Body of pancreas (tissue), 4 donors: ENCODE data around the gene PPARGC1A. TPM values are rescaled to one million over a fixed set of nuclear protein-coding genes. Genes with fewer than 3 reads are reported as not detected.

Source experiments
- ATAC-seq: fragments of 150-250 bp; one replicate; pipeline ENCODE4 v1.9.1; 2016
- DNase-seq, 4 donors: peaks; one replicate each; pipeline ENCODE4 v3.0.0-alpha.2; 2019
- H3K27ac ChIP-seq, 4 donors: fragments of 200-600 bp; sonication (generic); 1 replicate in 3 of 4; 2 replicates in 1 of 4; pipeline versions ENCODE4 v1.5.1 to v1.6.1; 2016 to 2019; ENCODE audit warnings: mild to moderate bottlenecking in 1 of 4, mixed read lengths in 1 of 4, moderate library complexity in 1 of 4
- H3K27me3 ChIP-seq, 2 donors: fragments of 200-600 bp; sonication (generic); one replicate each; pipeline ENCODE4 v1.6.0; 2016; ENCODE audit warnings: mild to moderate bottlenecking in 1 of 2
- H3K36me3 ChIP-seq, 2 donors: fragments of 200-600 bp; sonication (generic); replicated peaks in 1 of 2; 2 replicates each; pipeline ENCODE4 v1.5.1; 2016; ENCODE audit warnings: low read depth in 2 of 2; ENCODE audit not compliant: insufficient read depth in 1 of 2
- H3K4me1 ChIP-seq: fragments of 200-600 bp; sonication (generic); one replicate; pipeline ENCODE4 v1.6.0; 2016
- H3K4me3 ChIP-seq, 2 donors: fragments of 200-600 bp; sonication (generic); 1 replicate in 1 of 2; 2 replicates in 1 of 2; pipeline ENCODE4 v1.5.1; 2016 to 2019
- H3K9me3 ChIP-seq, 3 donors: fragments of 200-600 bp; sonication (generic); 1 replicate in 2 of 3; 2 replicates in 1 of 3; pipeline ENCODE4 v1.5.1; 2016
- CTCF ChIP-seq, 7 experiments: fragments of 450-650 bp in 4 of 7; fragments of 200-600 bp in 3 of 7; sonication (generic) in 3 of 7; IDR thresholded peaks; one replicate each; pipeline ENCODE4 v1.5.1; 2016 to 2019; ENCODE audit warnings: antibody characterized with exemption in 7 of 7
- POLR2A ChIP-seq, 3 donors: fragments of 450-650 bp; IDR thresholded peaks; one replicate each; pipeline ENCODE4 v1.6.1; 2016; ENCODE audit warnings: antibody characterized with exemption in 3 of 3, mild to moderate bottlenecking in 2 of 3
- WGBS, 2 donors: methylation state at CpG; one replicate each; pipeline ENCODE4 v1.1.5; 2017; 5-methylcytosine and 5-hydroxymethylcytosine counted together
- intact Hi-C: fragments of 100-400 bp; cut with DNase I; formaldehyde crosslinking; loops from one replicate; pipeline ENCODE4 v1.15.1; 2023
- total RNA-seq, 2 donors: library from RNA; depleted of rRNA; stranded (reverse); fragments of >200 nt; gene quantifications; one replicate each; pipeline ENCODE4 v1.1.0, GENCODE V29; 2016

The PPARGC1A gene
- total RNA-seq, 2 donors from 2014 or later = 8.0 to 44.8 TPM

DNA sequence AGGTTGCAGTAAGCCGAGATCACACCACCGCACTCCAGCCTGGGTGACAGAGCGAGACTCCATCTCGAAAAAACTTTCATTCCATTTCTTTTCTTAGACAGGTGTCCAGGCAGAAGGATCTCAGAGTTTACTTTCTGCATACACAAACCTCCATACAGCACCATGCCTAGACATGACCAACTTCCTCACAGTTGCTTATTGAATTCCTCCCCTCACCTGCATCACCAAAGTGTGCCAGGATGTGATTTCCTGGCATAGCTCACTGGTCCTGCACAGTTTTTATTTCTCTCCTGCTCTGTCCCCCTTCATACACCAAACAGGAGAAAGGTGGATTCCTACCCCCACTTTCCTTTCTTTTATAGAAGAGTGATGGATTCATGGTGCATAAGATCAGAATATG, 34.7 kb upstream of the PPARGC1A start:
- intact Hi-C loops = no loop called here
- Histone ChIP-seq H3K4me1 (no peaks in the 10 kb centered on the region), H3K9me3 (no peaks in the 10 kb centered on the region), H3K36me3 (no peaks in the 10 kb centered on the region), H3K27ac (no peak overlapping the region), H3K27me3 (no peaks in the 10 kb centered on the region), H3K4me3 (no peak overlapping the region)
- 80 to 86% methylated on average over 4 of the region's 4 CpGs for WGBS, 2 donors
- no peak for ATAC-seq
- no peak for DNase-seq
- TF ChIP-seq POLR2A (IDR thresholded peaks at IDR 0.05) (no peak), CTCF (IDR thresholded peaks at IDR 0.05) (no peak)

GRCh38 chr4:23923840-23924239, 34.0 kb upstream of the PPARGC1A start:
- no peaks in the 10 kb centered on the region for H3K9me3 ChIP-seq
- intact Hi-C loops = no loop called here
- H3K27ac ChIP-seq = no peak overlapping the region
- H3K36me3 ChIP-seq = no peaks in the 10 kb centered on the region
- H3K27me3 ChIP-seq = no peaks in the 10 kb centered on the region
- no peak for ATAC-seq
- TF ChIP-seq POLR2A (IDR thresholded peaks at IDR 0.05) (no peak), CTCF (IDR thresholded peaks at IDR 0.05) (no peak)
- no peak overlapping the region for H3K4me3 ChIP-seq
- no peaks in the 10 kb centered on the region for H3K4me1 ChIP-seq
- no peak for DNase-seq

DNA sequence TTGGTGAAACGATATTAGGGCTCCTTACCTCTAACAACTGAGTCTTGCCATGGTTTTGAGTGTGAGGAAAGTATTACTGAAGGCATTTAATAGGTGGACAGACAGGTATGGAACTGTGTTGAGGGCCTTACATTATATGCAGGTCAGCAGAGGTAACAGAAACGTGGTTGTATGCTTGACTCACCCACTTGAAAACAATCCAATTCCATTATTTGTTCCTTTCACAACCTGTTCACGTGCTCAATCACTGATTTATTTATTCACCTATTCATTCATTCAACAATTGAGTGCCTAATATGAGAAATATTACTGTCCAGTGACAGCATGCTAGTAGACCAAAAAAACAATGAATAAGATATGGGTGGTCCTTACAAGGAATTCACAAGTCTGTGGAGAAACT, 33.3 kb upstream of the PPARGC1A start:
- Histone ChIP-seq H3K4me1 (no peaks in the 10 kb centered on the region), H3K27me3 (no peaks in the 10 kb centered on the region), H3K9me3 (no peaks in the 10 kb centered on the region), H3K36me3 (no peaks in the 10 kb centered on the region), H3K27ac (no peak overlapping the region), H3K4me3 (no peak overlapping the region)
- no peak for DNase-seq
- ATAC-seq = no peak
- 27 to 29% methylated on average over 3 of the region's 3 CpGs for WGBS, 2 donors
- intact Hi-C loops = no loop called here
- no peak for TF ChIP-seq CTCF (IDR thresholded peaks at IDR 0.05)
- no peak for TF ChIP-seq POLR2A (IDR thresholded peaks at IDR 0.05)

GRCh38 chr4:23922541-23923111, 32.8 kb upstream of the PPARGC1A start:
- H3K9me3 ChIP-seq = no peaks in the 10 kb centered on the region
- ATAC-seq (no peak), DNase-seq (no peak)
- TF ChIP-seq CTCF (IDR thresholded peaks at IDR 0.05) = no peak
- TF ChIP-seq POLR2A (IDR thresholded peaks at IDR 0.05) = no peak
- H3K4me1 ChIP-seq = no peaks in the 10 kb centered on the region
- 58 to 73% methylated on average over 8 of the region's 8 CpGs for WGBS, 2 donors
- no peaks in the 10 kb centered on the region for H3K36me3 ChIP-seq
- H3K4me3 ChIP-seq = no peak overlapping the region
- H3K27ac ChIP-seq = no peak overlapping the region
- intact Hi-C loops = no loop called here
- H3K27me3 ChIP-seq = no peaks in the 10 kb centered on the region

GRCh38 chr4:23922013-23922412, 32.2 kb upstream of the PPARGC1A start:
- DNase-seq = no peak
- 80 to 94% methylated on average over 2 of the region's 2 CpGs for WGBS, 2 donors

More at GRCh38 chr4:23922013-23922412, 32.2 kb upstream of the PPARGC1A start:
- ATAC-seq = no peak
- intact Hi-C loops = no loop called here
- Histone ChIP-seq H3K27me3 (no peaks in the 10 kb centered on the region), H3K4me1 (no peaks in the 10 kb centered on the region), H3K27ac (no peak overlapping the region), H3K36me3 (no peaks in the 10 kb centered on the region), H3K9me3 (no peaks in the 10 kb centered on the region), H3K4me3 (no peak overlapping the region)
- no peak for TF ChIP-seq CTCF (IDR thresholded peaks at IDR 0.05)
- no peak for TF ChIP-seq POLR2A (IDR thresholded peaks at IDR 0.05)
